A549 (cell line): ENCODE results near the gene AHI1. TPM values are rescaled to one million over a fixed set of nuclear protein-coding genes. Genes with fewer than 3 reads are reported as not detected.

Experiments
- ATAC-seq, 2 experiments: fragments of 200-7000 bp in 1 of 2; fragments of >200 bp in 1 of 2; cut with Nextera tagmentation in 1 of 2; cut with Tn5 transposase in 1 of 2; 3 replicates each; pipeline versions ENCODE4 v1.8.0 to v1.9.1; 2018 to 2020; ENCODE audit warnings: mild to moderate bottlenecking in 1 of 2, moderate library complexity in 1 of 2
- CTCF ChIA-PET: fragments of 300-600 bp; sonication (Branson Sonifier 250); formaldehyde crosslinking; extraction: SDS; loops from one replicate; lab custom pipeline; 2021; ENCODE audit warnings: antibody characterized with exemption, inconsistent platforms; lab: Yijun Ruan, JAX
- POLR2A ChIA-PET: fragments of 350-600 bp; formaldehyde crosslinking; extraction: SDS; loops from one replicate; lab custom pipeline; 2021; ENCODE audit warnings: antibody characterized with exemption, inconsistent platforms; lab: Yijun Ruan, JAX
- DNase-seq, 2 experiments: peaks; one replicate each; pipeline versions ENCODE4 v3.0.0 to v3.0.0-alpha.2; 2011 to 2016; ENCODE audit warnings: low read depth in 1 of 2, low spot score in 1 of 2
- FAIRE-seq: peaks from 2 replicates; lab custom pipeline; 2011; peaks lifted over from hg19 to GRCh38; lab: Jason Lieb, UNC
- H3K27ac ChIP-seq, 2 experiments: fragments of >200 bp; sonication (Bioruptor Twin); formaldehyde crosslinking; 3 replicates each; pipeline ENCODE4 v1.5.1; 2016 to 2017
- H3K4me1 ChIP-seq: fragments of >200 bp; sonication (Bioruptor Twin); formaldehyde crosslinking; 3 replicates; pipeline ENCODE4 v1.6.1; 2016
- H3K4me2 ChIP-seq: fragments of >200 bp; sonication (Bioruptor Twin); formaldehyde crosslinking; 3 replicates; pipeline ENCODE4 v1.6.1; 2016
- H3K4me3 ChIP-seq: fragments of >200 bp; sonication (Bioruptor Twin); formaldehyde crosslinking; 3 replicates; pipeline ENCODE4 v1.5.1; 2016
- H3K9me3 ChIP-seq: fragments of >200 bp; sonication (Bioruptor Twin); formaldehyde crosslinking; 3 replicates; pipeline ENCODE4 v1.6.1; 2016
- CBX8 ChIP-seq: fragments of 200-600 bp; sonication (generic); IDR thresholded peaks from 2 replicates; pipeline ENCODE4 v1.6.1; 2016
- CHD2 ChIP-seq: fragments of 150-350 bp; IDR thresholded peaks from 2 replicates; pipeline ENCODE4 v1.6.1; 2014; ENCODE audit warnings: low read length; ENCODE audit not compliant: partially characterized antibody
- CHD4 ChIP-seq: fragments of 200-600 bp; sonication (generic); IDR thresholded peaks from 2 replicates; pipeline ENCODE4 v1.6.1; 2016; ENCODE audit warnings: antibody characterized with exemption, mild to moderate bottlenecking, borderline replicate concordance
- CTCF ChIP-seq: fragments of >200 bp; sonication (Bioruptor Twin); formaldehyde crosslinking; IDR thresholded peaks from 3 replicates; pipeline ENCODE4 v1.5.1; 2016
- E2F6 ChIP-seq: IDR thresholded peaks from 2 replicates; pipeline ENCODE4 v1.6.1; 2012; ENCODE audit warnings: low read depth, borderline replicate concordance
- EHF ChIP-seq: fragments of 250-450 bp; sonication (Bioruptor Pico); IDR thresholded peaks from 2 replicates; pipeline ENCODE4 v1.5.0; 2020; ENCODE audit warnings: mild to moderate bottlenecking
- ESRRA ChIP-seq: fragments of 150-350 bp; IDR thresholded peaks from 2 replicates; pipeline ENCODE4 v1.6.1; 2014; ENCODE audit warnings: mild to moderate bottlenecking, low read length, borderline replicate concordance
- FOSL2 ChIP-seq, 2 experiments: fragments of 450-650 bp in 1 of 2; fragments of >200 bp in 1 of 2; sonication (Bioruptor Twin) in 1 of 2; formaldehyde crosslinking; IDR thresholded peaks; 2 replicates each; pipeline versions ENCODE4 v1.5.0 to v1.6.1; 2016 to 2020; ENCODE audit warnings: mild to moderate bottlenecking in 1 of 2, moderate library complexity in 1 of 2
- HES2 ChIP-seq: fragments of >200 bp; sonication (Bioruptor Twin); formaldehyde crosslinking; IDR thresholded peaks from 2 replicates; pipeline ENCODE4 v1.6.1; 2016
- HEYL ChIP-seq: fragments of 250-450 bp; sonication (Bioruptor Pico); IDR thresholded peaks from 2 replicates; pipeline ENCODE4 v1.8.0; 2021; ENCODE audit warnings: mild to moderate bottlenecking, moderate library complexity
- HOXB13 ChIP-seq: fragments of 250-450 bp; sonication (Bioruptor Pico); IDR thresholded peaks from 2 replicates; pipeline ENCODE4 v1.5.0; 2020; ENCODE audit warnings: low read depth, mild to moderate bottlenecking, moderate library complexity
- JUN ChIP-seq, 2 experiments: fragments of >200 bp; sonication (Bioruptor Twin); formaldehyde crosslinking; IDR thresholded peaks; 2 replicates in 1 of 2; 3 replicates in 1 of 2; pipeline ENCODE4 v1.6.1; 2016 to 2017
- KDM1A ChIP-seq: fragments of 200-600 bp; sonication (generic); IDR thresholded peaks from 2 replicates; pipeline ENCODE4 v1.6.1; 2016; ENCODE audit warnings: low read depth, mild to moderate bottlenecking
- NFE2L2 ChIP-seq: fragments of 150-350 bp; conservative IDR thresholded peaks from 2 replicates; pipeline ENCODE4 v1.6.1; 2014; ENCODE audit warnings: low read length
- NPAS2 ChIP-seq: fragments of 250-450 bp; sonication (Bioruptor Pico); IDR thresholded peaks from 2 replicates; pipeline ENCODE4 v1.8.0; 2022; ENCODE audit warnings: mild to moderate bottlenecking, moderate library complexity, borderline replicate concordance
- PBX3 ChIP-seq: IDR thresholded peaks from 2 replicates; pipeline ENCODE4 v1.6.1; 2012
- PHF8 ChIP-seq: fragments of 200-600 bp; sonication (generic); IDR thresholded peaks from 2 replicates; pipeline ENCODE4 v1.6.1; 2016; ENCODE audit warnings: low read depth, mild to moderate bottlenecking, antibody characterized with exemption, moderate library complexity, borderline replicate concordance
- POLR2AphosphoS2 ChIP-seq: conservative IDR thresholded peaks from 2 replicates; pipeline ENCODE4 v1.6.1; 2012; ENCODE audit warnings: low read length, improper control_type of control experiment, inconsistent platforms
- RARB ChIP-seq: fragments of 250-450 bp; sonication (Bioruptor Pico); IDR thresholded peaks from 2 replicates; pipeline ENCODE4 v1.8.0; 2021; ENCODE audit warnings: mild to moderate bottlenecking, moderate library complexity
- RFX5 ChIP-seq: fragments of 450-650 bp; IDR thresholded peaks from 2 replicates; pipeline ENCODE4 v1.7.1; 2014; ENCODE audit warnings: antibody characterized with exemption, mild to moderate bottlenecking, moderate library complexity
- SMC3 ChIP-seq: fragments of >200 bp; sonication (Bioruptor Twin); formaldehyde crosslinking; IDR thresholded peaks from 3 replicates; pipeline ENCODE4 v1.6.1; 2018; ENCODE audit warnings: inconsistent platforms
- ZFP36 ChIP-seq: fragments of 450-650 bp; IDR thresholded peaks from 2 replicates; pipeline ENCODE4 v1.6.1; 2014; ENCODE audit warnings: borderline replicate concordance; ENCODE audit not compliant: partially characterized antibody
- WGBS: methylation state at CpG from one replicate; pipeline ENCODE4 v1.1.6; 2017; ENCODE audit errors: missing lambda C conversion rate; 5-methylcytosine and 5-hydroxymethylcytosine counted together
- polyA plus RNA-seq, 4 experiments: library from polyadenylated mRNA; depleted of rRNA in 3 of 4; stranded (reverse); fragments of >200 nt; fragmentation: RNase III in 1 of 4; extraction: RNeasy Plus Mini Kit Qiagen cat#74134 plus additional on column Dnase treatment in 1 of 4; gene quantifications; 2 replicates in 3 of 4; 3 replicates in 1 of 4; pipeline ENCODE4 v1.2.3, GENCODE V29; 2011 to 2017
- TF ChIP-seq, protein P1 (sequence below): fragments of 250-450 bp; sonication (Bioruptor Pico); IDR thresholded peaks from 2 replicates; pipeline ENCODE4 v1.5.0; 2020; ENCODE audit warnings: low read depth, mild to moderate bottlenecking, moderate library complexity

Gene AHI1
- polyA plus RNA-seq, 2 of the 4 experiments (the other 2 are of a cell fraction), result 24.7 to 50.8 TPM

DNA sequence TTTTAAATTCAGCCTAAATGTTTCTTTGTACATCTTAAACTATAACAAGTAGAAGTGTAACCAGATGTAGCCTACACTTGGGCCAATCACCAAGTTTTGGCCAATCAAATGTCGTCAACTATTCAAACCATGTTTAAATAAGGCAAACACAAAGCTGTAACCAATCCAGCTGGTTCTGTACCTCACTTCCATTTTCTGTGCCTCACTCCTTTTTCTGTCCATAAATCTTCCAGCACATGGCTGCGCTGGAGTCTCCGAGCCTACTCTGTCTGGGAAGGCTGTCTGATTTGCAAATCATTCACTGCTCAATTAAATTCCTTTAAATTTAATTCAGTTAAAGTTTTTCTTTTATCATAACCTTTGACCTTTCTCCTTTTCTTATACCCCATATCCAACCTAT lies 7.7 kb upstream of the AHI1 start:
- no peak overlapping the region for H3K4me3 ChIP-seq
- H3K4me2 ChIP-seq, result peak overlapping the region; percentile 37; the same call in 2 of the 3 replicates
- H3K9me3 ChIP-seq, result no peaks in the 10 kb centered on the region
- POLR2A ChIA-PET, result no interaction called here
- CTCF ChIA-PET, result interaction anchor here (0.6 to 2.7 kb wide), 11 partner anchors 14 to 810 kb away, joined by 3 to 23 read pairs (median 4); no protein-coding TSS in a partner anchor
- WGBS, result 86% methylated on average over 3 of the region's 3 CpGs
- ATAC-seq, result no peak
- DNase-seq, result no peak
- no peak for FAIRE-seq
- H3K27ac ChIP-seq, result peak overlapping the region in 1 of 2 experiments; percentile 44; a peak in 2 of 6 replicates
- TF ChIP-seq JUN (IDR thresholded peaks at IDR 0.05) (no peak), HEYL (CRISPR knock-in tag) (no peak), HOXB13 (CRISPR knock-in tag) (no peak), NPAS2 (no peak), EHF (CRISPR knock-in tag) (no peak), FOSL2 (IDR thresholded peaks at IDR 0.05) (no peak), FOSL2 (CRISPR knock-in tag; IDR thresholded peaks at IDR 0.05) (no peak), CHD4 (no peak), SMC3 (no peak), CTCF (no peak)
- peaks cover 23% of the 10 kb centered on the region for H3K4me1 ChIP-seq

GRCh38 chr6:135504734-135505133 lies 7.2 kb upstream of the AHI1 start:
- DNase-seq, result no peak
- ATAC-seq, result no peak
- no peak for FAIRE-seq
- Histone ChIP-seq H3K9me3 (no peaks in the 10 kb centered on the region), H3K4me1 (peaks cover 23% of the 10 kb centered on the region), H3K4me2 (no peak overlapping the region), H3K4me3 (no peak overlapping the region), H3K27ac (peak overlapping the region in 1 of 2 experiments; percentile 44; a peak in 1 of 6 replicates)
- ChIA-PET CTCF (no interaction called here), POLR2A (no interaction called here)
- WGBS, result 84% methylated on average over 3 of the region's 3 CpGs
- no peak for TF ChIP-seq PHF8

- ChIA-PET CTCF (interaction anchor here (1.3 kb wide), 1 partner anchor 32 kb away, joined by 5 read pairs; no protein-coding TSS in a partner anchor), POLR2A (no interaction called here)
- Histone ChIP-seq H3K27ac (no peak overlapping the region), H3K4me2 (no peak overlapping the region)
- TF ChIP-seq HOXB13 (CRISPR knock-in tag), result no peak
- TF ChIP-seq KDM1A, result no peak
- no peak for TF ChIP-seq RARB (CRISPR knock-in tag)
- no peak for TF ChIP-seq CHD2
- no peak for TF ChIP-seq CTCF
- no peak for TF ChIP-seq CHD4
- TF ChIP-seq HES2, result no peak
- TF ChIP-seq, protein P1, sequence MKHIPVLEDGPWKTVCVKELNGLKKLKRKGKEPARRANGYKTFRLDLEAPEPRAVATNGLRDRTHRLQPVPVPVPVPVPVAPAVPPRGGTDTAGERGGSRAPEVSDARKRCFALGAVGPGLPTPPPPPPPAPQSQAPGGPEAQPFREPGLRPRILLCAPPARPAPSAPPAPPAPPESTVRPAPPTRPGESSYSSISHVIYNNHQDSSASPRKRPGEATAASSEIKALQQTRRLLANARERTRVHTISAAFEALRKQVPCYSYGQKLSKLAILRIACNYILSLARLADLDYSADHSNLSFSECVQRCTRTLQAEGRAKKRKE, result no peak
- no peak for TF ChIP-seq PBX3
- no peak for TF ChIP-seq CBX8
- no peak for TF ChIP-seq JUN (IDR thresholded peaks at IDR 0.05)
- TF ChIP-seq RFX5, result no peak
- no peak for TF ChIP-seq HEYL (CRISPR knock-in tag)
- no peak for TF ChIP-seq NPAS2
- TF ChIP-seq ZFP36, result no peak
- TF ChIP-seq E2F6, result no peak
- TF ChIP-seq POLR2AphosphoS2, result no peak
- TF ChIP-seq ESRRA, result no peak
- no peak for TF ChIP-seq SMC3
- no peak for TF ChIP-seq NFE2L2
- TF ChIP-seq, all 56 proteins: peak for 0
- FAIRE-seq (no peak), DNase-seq (no peak), ATAC-seq (no peak)
- WGBS, result 76% methylated on average over 6 of the region's 6 CpGs
- Histone ChIP-seq H3K4me3 (no peak overlapping the region), H3K4me1 (peaks cover 28% of the 10 kb centered on the region), H3K9me3 (no peaks in the 10 kb centered on the region)
Measured at GRCh38 chr6:135503703-135504475, 6.3 kb upstream of the AHI1 start.
